ENCODE measurements around the gene GRIK4. TPM values are rescaled to one million over a fixed set of nuclear protein-coding genes. Genes with fewer than 3 reads are reported as not detected.

The GRIK4 gene
- total and polyA plus RNA-seq, 9 of the 15 experiments (the other 6 are each of a cell fraction or from before 2014, with no cell fraction given), result not detected

GRCh38 chr11:120773501-120774031, 262.0 kb downstream of the GRIK4 start (continued):
- TF ChIP-seq, protein P1, sequence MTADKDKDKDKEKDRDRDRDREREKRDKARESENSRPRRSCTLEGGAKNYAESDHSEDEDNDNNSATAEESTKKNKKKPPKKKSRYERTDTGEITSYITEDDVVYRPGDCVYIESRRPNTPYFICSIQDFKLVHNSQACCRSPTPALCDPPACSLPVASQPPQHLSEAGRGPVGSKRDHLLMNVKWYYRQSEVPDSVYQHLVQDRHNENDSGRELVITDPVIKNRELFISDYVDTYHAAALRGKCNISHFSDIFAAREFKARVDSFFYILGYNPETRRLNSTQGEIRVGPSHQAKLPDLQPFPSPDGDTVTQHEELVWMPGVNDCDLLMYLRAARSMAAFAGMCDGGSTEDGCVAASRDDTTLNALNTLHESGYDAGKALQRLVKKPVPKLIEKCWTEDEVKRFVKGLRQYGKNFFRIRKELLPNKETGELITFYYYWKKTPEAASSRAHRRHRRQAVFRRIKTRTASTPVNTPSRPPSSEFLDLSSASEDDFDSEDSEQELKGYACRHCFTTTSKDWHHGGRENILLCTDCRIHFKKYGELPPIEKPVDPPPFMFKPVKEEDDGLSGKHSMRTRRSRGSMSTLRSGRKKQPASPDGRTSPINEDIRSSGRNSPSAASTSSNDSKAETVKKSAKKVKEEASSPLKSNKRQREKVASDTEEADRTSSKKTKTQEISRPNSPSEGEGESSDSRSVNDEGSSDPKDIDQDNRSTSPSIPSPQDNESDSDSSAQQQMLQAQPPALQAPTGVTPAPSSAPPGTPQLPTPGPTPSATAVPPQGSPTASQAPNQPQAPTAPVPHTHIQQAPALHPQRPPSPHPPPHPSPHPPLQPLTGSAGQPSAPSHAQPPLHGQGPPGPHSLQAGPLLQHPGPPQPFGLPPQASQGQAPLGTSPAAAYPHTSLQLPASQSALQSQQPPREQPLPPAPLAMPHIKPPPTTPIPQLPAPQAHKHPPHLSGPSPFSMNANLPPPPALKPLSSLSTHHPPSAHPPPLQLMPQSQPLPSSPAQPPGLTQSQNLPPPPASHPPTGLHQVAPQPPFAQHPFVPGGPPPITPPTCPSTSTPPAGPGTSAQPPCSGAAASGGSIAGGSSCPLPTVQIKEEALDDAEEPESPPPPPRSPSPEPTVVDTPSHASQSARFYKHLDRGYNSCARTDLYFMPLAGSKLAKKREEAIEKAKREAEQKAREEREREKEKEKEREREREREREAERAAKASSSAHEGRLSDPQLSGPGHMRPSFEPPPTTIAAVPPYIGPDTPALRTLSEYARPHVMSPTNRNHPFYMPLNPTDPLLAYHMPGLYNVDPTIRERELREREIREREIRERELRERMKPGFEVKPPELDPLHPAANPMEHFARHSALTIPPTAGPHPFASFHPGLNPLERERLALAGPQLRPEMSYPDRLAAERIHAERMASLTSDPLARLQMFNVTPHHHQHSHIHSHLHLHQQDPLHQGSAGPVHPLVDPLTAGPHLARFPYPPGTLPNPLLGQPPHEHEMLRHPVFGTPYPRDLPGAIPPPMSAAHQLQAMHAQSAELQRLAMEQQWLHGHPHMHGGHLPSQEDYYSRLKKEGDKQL (CRISPR knock-in tag; IDR thresholded peaks at IDR 0.05; ENCODE audit: borderline replicate concordance), result no peak
- no peak for TF ChIP-seq GTF2A2 (tag; IDR thresholded peaks at IDR 0.05)
- TF ChIP-seq MAFK (IDR thresholded peaks at IDR 0.05; ENCODE audit: low read length), result peak; percentile 44; the same call in 1 of the 2 replicates
- TF ChIP-seq, protein P2, sequence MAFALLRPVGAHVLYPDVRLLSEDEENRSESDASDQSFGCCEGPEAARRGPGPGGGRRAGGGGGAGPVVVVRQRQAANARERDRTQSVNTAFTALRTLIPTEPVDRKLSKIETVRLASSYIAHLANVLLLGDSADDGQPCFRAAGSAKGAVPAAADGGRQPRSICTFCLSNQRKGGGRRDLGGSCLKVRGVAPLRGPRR (CRISPR knock-in tag; IDR thresholded peaks at IDR 0.05), result no peak
- no peak for TF ChIP-seq U2AF2 (optimal IDR thresholded peaks at IDR 0.05; ENCODE audit: low read depth, low read length)
- TF ChIP-seq FOXJ2 (tag; IDR thresholded peaks at IDR 0.05), result no peak
- TF ChIP-seq HMGXB4 (CRISPR knock-in tag; IDR thresholded peaks at IDR 0.05), result no peak
- TF ChIP-seq ZNF583 (CRISPR knock-in tag; IDR thresholded peaks at IDR 0.05), result no peak
- TF ChIP-seq ZNF717 (CRISPR knock-in tag; IDR thresholded peaks at IDR 0.05), result no peak
- no peak for TF ChIP-seq ZSCAN32 (CRISPR knock-in tag; IDR thresholded peaks at IDR 0.05)
- no peak for TF ChIP-seq TSHZ1 (CRISPR knock-in tag; IDR thresholded peaks at IDR 0.05)
- TF ChIP-seq, protein P3, sequence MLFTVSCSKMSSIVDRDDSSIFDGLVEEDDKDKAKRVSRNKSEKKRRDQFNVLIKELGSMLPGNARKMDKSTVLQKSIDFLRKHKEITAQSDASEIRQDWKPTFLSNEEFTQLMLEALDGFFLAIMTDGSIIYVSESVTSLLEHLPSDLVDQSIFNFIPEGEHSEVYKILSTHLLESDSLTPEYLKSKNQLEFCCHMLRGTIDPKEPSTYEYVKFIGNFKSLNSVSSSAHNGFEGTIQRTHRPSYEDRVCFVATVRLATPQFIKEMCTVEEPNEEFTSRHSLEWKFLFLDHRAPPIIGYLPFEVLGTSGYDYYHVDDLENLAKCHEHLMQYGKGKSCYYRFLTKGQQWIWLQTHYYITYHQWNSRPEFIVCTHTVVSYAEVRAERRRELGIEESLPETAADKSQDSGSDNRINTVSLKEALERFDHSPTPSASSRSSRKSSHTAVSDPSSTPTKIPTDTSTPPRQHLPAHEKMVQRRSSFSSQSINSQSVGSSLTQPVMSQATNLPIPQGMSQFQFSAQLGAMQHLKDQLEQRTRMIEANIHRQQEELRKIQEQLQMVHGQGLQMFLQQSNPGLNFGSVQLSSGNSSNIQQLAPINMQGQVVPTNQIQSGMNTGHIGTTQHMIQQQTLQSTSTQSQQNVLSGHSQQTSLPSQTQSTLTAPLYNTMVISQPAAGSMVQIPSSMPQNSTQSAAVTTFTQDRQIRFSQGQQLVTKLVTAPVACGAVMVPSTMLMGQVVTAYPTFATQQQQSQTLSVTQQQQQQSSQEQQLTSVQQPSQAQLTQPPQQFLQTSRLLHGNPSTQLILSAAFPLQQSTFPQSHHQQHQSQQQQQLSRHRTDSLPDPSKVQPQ (CRISPR knock-in tag; IDR thresholded peaks at IDR 0.05; ENCODE audit: borderline replicate concordance), result no peak

Measured in K562 (cell line).